GM12874 (cell line): ENCODE measurements around the gene CCL7.

Experiments
- CTCF ChIP-seq: IDR thresholded peaks from 2 replicates; pipeline ENCODE4 v1.5.1; 2011; ENCODE audit warnings: low read depth, mild to moderate bottlenecking, control low read depth, low read length, moderate library complexity; ENCODE audit not compliant: insufficient read depth

The CCL7 gene

GRCh38 chr17:34269969-34270368 is at the start of gene CCL7:
Gene CCL7, plus strand, starts transcription at chr17:34270221. Its CDS starts 70 bp downstream, at chr17:34270291.
- no peak for TF ChIP-seq CTCF

GRCh38 chr17:34220752-34221395 is 49.1 kb upstream of the CCL7 start:
- TF ChIP-seq CTCF, result no peak

- TF ChIP-seq CTCF, result no peak
Measured at GRCh38 chr17:34221411-34221810, 48.6 kb upstream of the CCL7 start.

DNA sequence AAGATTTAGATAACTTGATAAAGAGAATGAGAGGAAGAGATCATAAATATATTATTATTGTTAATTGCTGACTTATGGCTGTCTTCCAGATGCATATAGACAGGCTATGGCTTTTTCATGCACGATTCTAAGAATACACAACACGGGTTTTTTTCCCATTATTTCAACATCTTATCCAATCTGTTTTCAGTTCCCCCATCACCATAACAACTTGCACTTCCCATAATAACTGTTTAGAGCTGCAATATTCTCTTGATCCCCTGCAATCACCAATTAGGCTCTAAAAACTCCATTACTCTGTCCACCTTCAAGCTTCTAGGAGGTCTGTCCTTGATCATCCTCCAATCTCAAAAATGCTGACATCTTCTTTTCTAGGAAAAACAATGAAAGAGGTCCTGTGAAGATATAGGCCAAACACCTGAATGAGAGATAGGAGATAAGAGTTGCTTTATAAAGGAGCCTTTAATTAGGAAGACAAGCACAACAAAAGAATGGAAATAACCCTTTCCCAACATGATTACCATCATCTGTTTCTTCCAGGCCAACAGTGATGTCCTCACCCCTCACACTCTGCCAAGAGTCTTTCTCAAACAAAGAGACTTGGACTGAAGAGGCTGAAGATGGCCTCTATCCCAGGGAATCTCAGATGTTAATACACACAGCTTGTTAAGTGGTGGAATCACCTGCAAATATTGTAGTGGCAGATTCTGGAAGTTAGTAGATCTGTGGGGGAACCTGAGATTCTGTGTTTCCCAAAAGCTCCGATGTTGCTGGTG is 47.1 kb upstream of the CCL7 start:
- TF ChIP-seq CTCF, result no peak

- no peak for TF ChIP-seq CTCF
Measured at GRCh38 chr17:34225046-34225445, 45.0 kb upstream of the CCL7 start.

DNA sequence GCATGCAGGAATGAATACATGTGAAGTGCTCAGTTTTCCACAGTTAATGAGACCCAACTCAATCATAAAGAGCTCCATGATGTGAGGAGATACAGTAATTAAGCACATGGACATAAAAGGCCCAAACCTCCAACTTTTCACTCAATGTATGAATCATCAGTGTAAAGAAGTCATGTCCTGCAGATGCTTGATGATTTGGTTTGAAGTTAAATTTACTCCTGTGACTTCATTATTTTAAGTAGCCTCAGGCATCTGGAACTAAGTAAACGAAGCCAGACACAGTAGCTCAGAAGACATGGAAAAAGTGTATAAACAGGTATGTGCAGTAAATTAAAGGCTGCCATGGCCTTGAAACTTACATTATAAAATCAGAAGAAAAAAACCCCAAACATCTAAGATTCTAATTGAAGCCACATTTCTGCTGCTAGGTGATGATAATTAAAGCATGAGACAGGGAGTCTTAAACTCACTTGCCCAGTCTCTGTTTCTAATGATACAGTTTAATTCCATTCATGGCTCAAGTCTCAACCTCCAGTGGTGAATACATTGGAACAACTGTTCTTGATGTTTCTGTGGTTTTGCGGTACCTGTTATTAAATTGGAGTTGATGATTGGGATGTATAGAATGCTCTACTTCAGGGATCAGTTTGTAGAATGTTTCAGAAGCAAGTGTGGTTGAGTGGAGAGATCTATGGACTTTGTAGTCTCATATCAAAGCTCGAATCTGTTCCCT is 43.8 kb upstream of the CCL7 start:
- TF ChIP-seq CTCF, result no peak

DNA sequence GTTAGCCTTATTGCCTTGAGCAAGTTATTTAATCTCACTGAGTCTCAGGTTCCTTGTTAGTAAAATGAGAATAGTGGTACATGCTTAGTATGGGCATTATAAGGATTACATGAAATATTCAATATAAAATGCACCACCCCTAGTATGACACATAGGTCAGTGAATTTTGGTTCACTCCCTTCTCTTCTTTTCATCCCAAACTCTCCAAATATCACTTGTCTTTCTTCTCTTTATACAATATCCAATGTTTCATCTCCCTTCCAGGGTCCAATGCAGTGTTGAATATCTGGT is 43.3 kb upstream of the CCL7 start:
- no peak for TF ChIP-seq CTCF
